Skeletal muscle tissue (tissue), 4 donors: ENCODE results near the gene PLLP. TPM values are rescaled to one million over a fixed set of nuclear protein-coding genes. Genes with fewer than 3 reads are reported as not detected.

Source experiments
- H3K27ac ChIP-seq: one replicate; pipeline ENCODE4 v1.7.0; 2013; ENCODE audit warnings: mild to moderate bottlenecking, low read depth, low read length, inconsistent platforms
- H3K27me3 ChIP-seq, 3 donors: one replicate each; pipeline ENCODE4 v1.7.0; 2013; ENCODE audit warnings: low read length in 3 of 3; ENCODE audit not compliant: control insufficient read depth in 3 of 3, insufficient read depth in 3 of 3
- H3K36me3 ChIP-seq, 3 donors: one replicate each; pipeline ENCODE4 v1.7.0; 2013; ENCODE audit warnings: low read length in 3 of 3; ENCODE audit not compliant: control insufficient read depth in 3 of 3, insufficient read depth in 3 of 3
- H3K4me1 ChIP-seq, 3 donors: one replicate each; pipeline ENCODE4 v1.7.0; 2013; ENCODE audit warnings: low read length in 3 of 3, mild to moderate bottlenecking in 3 of 3; ENCODE audit not compliant: control insufficient read depth in 3 of 3, insufficient read depth in 3 of 3
- H3K4me3 ChIP-seq, 3 donors: one replicate each; pipeline ENCODE4 v1.7.0; 2013; ENCODE audit warnings: low read length in 3 of 3
- H3K9ac ChIP-seq, 3 donors: one replicate each; pipeline ENCODE4 v1.7.0; 2013; ENCODE audit warnings: low read length in 3 of 3, mild to moderate bottlenecking in 3 of 3, moderate library complexity in 2 of 3, low read depth in 1 of 3
- H3K9me3 ChIP-seq, 3 donors: one replicate each; pipeline ENCODE4 v1.7.0; 2013; ENCODE audit warnings: low read length in 3 of 3; ENCODE audit not compliant: control insufficient read depth in 3 of 3
- total RNA-seq: library from RNA; depleted of rRNA; stranded (reverse); fragments of >200 nt; gene quantifications from one replicate; pipeline ENCODE4 v1.2.3, GENCODE V29; 2014
- donor health status: Osteomylitis.

PLLP gene
- total RNA-seq, 1 donor from 2014 or later, result under 0.01 TPM

DNA sequence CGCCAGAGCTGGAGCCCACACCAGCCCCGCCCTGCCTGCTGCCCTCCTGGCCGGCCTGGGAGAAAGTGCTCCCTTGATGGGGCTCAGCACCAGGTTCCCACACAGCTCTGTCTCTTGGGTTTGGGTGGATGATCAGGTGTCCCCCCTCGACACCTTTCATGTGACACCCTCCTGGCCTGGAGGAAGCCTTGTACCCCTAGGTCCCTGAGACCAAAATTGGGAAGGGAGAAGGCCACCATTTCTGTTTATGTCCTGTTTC lies 19.4 kb upstream of the PLLP start:
- peaks cover 20 to 37% (median 33%) of the 10 kb centered on the region in 3 donors for H3K4me1 ChIP-seq
- H3K27ac ChIP-seq, result no peak overlapping the region
- no peaks in the 10 kb centered on the region for H3K9me3 ChIP-seq
- peaks cover 0 to 8% (median 3%) of the 10 kb centered on the region in 3 donors for H3K27me3 ChIP-seq
- H3K36me3 ChIP-seq, result no peaks in the 10 kb centered on the region
- H3K4me3 ChIP-seq, result no peak overlapping the region
- peak overlapping the region in 1 of 3 donors; percentile 21 for H3K9ac ChIP-seq

DNA sequence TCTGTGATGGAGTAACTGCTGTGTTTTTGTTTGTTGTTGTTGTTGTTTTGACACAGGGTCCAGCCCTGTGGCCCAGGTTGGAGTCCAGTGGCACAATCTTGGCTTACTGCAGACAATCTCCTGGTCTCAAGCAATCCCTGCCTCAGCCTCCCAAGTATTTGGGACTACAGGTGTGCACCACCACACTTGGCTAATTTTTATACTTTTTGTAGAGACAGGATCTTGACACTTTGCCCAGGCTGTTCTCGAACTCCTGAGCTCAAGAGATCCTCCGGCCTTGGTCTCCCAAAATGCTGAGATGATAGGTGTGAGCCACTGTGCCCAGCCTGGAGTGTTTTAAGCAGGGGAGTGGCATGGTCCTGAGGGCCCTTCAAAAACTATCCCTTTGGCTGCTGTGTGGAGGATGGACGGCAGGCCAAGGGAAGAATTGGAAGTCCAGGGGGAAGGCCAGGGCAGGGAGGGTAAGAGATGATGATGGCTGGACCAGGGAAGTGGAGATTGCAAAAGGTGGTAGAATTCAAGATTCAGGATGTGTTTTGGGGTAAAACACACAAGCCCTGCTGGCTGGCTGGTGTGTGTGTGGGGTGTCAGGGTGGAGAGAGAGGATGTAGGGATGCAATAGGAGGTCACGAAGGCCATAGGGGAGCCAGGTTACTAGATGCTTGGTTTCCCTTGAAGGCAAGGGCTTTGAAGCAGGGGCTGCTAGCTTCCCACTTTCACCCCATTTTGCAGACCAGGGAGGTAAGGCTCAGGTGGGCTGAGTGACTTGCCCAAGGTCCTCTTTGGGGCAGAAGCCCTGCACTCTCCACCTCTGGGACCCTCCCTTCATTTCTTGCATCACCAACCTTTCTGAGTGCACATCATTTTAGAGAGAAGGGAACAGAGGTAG lies 18.8 kb upstream of the PLLP start:
- H3K9ac ChIP-seq, result peak overlapping the region in 1 of 3 donors; percentile 21
- H3K4me1 ChIP-seq, result peaks cover 20 to 39% (median 35%) of the 10 kb centered on the region in 3 donors
- no peaks in the 10 kb centered on the region for H3K9me3 ChIP-seq
- no peak overlapping the region for H3K27ac ChIP-seq
- no peaks in the 10 kb centered on the region for H3K36me3 ChIP-seq
- H3K27me3 ChIP-seq, result peaks cover 0 to 8% (median 3%) of the 10 kb centered on the region in 3 donors
- no peak overlapping the region for H3K4me3 ChIP-seq

DNA sequence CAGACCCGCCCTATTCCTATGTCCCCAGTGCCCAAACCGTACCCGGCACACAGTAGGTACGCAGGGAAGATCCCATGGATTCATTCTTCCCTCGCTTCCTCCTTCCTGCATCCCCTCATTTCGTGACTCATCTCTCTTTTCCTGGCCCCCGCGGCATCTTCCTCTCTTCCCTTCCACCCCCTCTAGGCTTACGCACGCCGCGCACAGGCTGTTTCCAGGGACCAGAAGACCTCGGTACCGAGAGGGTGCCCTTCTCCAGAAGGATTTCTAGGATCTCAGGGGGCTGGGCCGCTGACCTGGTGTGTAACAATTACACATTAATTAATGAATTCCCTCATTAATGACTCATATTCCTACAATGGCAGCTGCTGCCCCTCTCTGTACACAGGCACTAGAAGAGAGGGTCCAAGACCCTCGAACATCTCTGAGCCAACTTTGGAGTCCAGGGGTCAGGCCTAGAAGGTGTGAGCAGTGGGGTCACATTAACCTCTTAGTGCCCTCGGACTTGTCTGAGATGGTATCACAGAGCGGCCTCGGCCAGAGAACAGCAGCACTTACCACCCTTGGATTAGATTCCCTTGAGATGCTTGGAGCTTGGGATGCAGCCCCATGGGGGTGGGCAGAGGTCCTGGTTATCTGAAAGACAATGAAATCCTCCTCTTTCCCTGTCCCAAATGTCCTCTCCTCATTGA lies 16.8 kb upstream of the PLLP start:
- Histone ChIP-seq H3K36me3 (no peaks in the 10 kb centered on the region), H3K4me3 (peak overlapping the region; percentile 58 to 69 (median 64)), H3K9me3 (no peaks in the 10 kb centered on the region), H3K27me3 (no peaks in the 10 kb centered on the region), H3K4me1 (peaks cover 20 to 39% (median 35%) of the 10 kb centered on the region in 3 donors), H3K9ac (peak overlapping the region; percentile 6 to 76 (median 50)), H3K27ac (no peak overlapping the region)

GRCh38 chr16:57300387-57301125 lies 16.1 kb upstream of the PLLP start:
- Histone ChIP-seq H3K9ac (peak overlapping the region; percentile 73 to 82 (median 80)), H3K4me3 (peak overlapping the region; percentile 61 to 87 (median 78)), H3K4me1 (peaks cover 18 to 38% (median 34%) of the 10 kb centered on the region in 3 donors), H3K27ac (peak overlapping the region; percentile 86), H3K36me3 (no peaks in the 10 kb centered on the region), H3K9me3 (no peaks in the 10 kb centered on the region), H3K27me3 (no peaks in the 10 kb centered on the region)

DNA sequence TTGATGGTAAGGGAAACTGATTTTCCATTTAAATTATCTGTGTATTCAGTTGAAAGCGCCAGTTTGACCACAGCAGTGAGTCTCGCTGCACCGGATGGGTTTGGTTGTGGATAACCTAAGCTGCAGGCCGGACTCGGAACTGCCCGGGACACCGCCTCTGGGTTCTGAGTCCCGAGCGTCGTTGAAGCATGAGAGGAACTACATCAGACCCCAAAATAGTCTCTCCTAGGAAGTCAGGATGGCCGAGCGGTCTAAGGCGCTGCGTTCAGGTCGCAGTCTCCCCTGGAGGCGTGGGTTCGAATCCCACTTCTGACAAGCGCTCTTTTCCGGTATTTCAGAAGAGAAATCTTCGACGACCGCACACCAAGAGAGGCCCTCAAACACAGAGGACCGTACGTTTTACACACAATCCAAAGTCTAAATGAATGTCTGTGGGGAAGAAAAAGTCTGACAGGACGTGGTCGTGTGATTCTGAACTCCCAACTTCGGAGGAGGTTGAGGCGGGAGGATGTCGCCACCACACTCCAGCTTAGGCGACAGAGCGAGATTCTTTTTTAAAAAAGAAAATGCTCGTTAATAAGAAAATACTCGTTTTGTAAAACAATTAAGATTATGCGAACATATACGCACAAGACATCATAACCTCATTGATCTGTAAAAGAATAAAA lies 15.4 kb upstream of the PLLP start:
- H3K4me1 ChIP-seq, result peaks cover 13 to 34% (median 30%) of the 10 kb centered on the region in 3 donors
- peak overlapping the region; percentile 73 to 82 (median 80) for H3K9ac ChIP-seq
- no peaks in the 10 kb centered on the region for H3K9me3 ChIP-seq
- H3K27ac ChIP-seq, result peak overlapping the region; percentile 86
- H3K27me3 ChIP-seq, result no peaks in the 10 kb centered on the region
- peak overlapping the region; percentile 61 to 87 (median 78) for H3K4me3 ChIP-seq
- no peaks in the 10 kb centered on the region for H3K36me3 ChIP-seq

GRCh38 chr16:57299009-57299718 lies 14.7 kb upstream of the PLLP start:
- Histone ChIP-seq H3K36me3 (no peaks in the 10 kb centered on the region), H3K27me3 (no peaks in the 10 kb centered on the region), H3K4me1 (peaks cover 13 to 28% (median 25%) of the 10 kb centered on the region in 3 donors), H3K9me3 (no peaks in the 10 kb centered on the region), H3K27ac (peak overlapping the region; percentile 86), H3K9ac (peak overlapping the region; percentile 73 to 82 (median 80)), H3K4me3 (peak overlapping the region; percentile 61 to 87 (median 78))

DNA sequence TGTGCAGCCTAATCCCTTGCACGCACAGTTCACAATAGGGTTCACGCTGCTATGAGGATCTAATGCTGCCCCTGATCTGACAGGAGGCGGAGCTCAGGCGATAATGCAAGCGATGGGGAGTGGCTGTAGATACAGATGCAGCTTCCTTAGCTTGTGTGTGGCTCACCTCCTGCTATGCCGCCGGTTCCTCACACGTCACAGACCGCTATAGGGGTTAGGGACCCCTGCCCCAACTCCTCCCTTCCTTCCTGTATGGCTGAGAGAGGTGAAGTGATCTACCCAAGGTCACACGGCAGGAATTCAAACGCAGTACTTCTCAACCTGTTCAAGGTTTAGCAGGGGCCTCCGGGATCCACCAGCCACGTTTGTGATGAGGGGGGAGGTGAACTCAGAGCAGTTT lies 13.4 kb upstream of the PLLP start:
- H3K4me3 ChIP-seq, result no peak overlapping the region
- H3K27ac ChIP-seq, result no peak overlapping the region
- no peaks in the 10 kb centered on the region for H3K36me3 ChIP-seq
- H3K9ac ChIP-seq, result no peak overlapping the region
- H3K27me3 ChIP-seq, result no peaks in the 10 kb centered on the region
- no peaks in the 10 kb centered on the region for H3K9me3 ChIP-seq
- H3K4me1 ChIP-seq, result peaks cover 13 to 23% (median 19%) of the 10 kb centered on the region in 3 donors

DNA sequence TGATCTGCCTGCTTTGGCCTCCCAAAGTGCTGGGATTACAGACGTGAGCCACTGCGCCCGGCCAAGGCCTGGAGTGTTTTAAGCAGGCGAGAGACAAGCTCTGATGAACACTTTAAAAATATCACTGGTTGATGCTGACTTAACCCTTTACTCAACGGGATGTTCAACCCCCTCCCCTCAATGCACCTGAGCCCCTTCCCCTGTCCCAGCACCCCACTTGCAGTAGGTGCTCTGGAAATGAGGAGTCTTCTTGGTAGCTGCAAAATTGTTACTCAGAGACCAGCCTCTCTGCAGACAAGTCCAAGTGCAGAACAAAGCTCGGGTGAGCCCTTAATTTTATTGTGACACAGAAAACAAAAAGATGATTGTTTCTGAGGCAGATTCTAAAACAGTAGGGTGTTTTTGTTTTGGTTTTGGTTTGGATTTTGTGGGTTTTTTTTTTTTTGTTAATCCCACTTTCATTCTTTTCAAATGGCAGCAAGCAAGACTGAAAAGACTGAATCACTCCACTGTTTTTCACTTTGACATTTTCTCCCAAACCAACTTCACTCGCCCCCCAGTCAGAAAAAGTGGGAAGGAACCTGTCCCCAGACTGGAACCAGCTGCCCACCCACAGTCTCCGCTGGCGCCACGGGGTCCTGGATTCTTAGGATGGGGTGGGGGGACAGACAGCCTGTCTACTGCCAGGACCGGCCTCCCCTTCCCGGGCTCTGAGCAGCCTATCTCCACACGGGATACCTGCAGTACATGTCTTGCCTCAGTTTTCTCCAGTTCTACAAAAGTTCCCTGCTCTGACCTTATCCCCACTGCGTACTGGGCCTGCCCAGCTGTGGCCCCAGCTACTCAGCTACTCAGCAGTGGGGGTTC lies 5.2 kb upstream of the PLLP start:
- no peak overlapping the region for H3K9ac ChIP-seq
- H3K27ac ChIP-seq, result no peak overlapping the region
- H3K27me3 ChIP-seq, result no peaks in the 10 kb centered on the region
- peaks cover 0 to 3% (median 0%) of the 10 kb centered on the region in 3 donors for H3K4me1 ChIP-seq
- H3K4me3 ChIP-seq, result no peak overlapping the region
- H3K9me3 ChIP-seq, result no peaks in the 10 kb centered on the region
- H3K36me3 ChIP-seq, result no peaks in the 10 kb centered on the region
